ENCODE data around the gene UBN1. TPM values are rescaled to one million over a fixed set of nuclear protein-coding genes. Genes with fewer than 3 reads are reported as not detected.

Gene UBN1
- total and polyA plus RNA-seq, 10 of the 15 experiments (the other 5 are each of a cell fraction or from before 2014, with no cell fraction given): 2.1 to 32.5 (median 13.9) TPM

- no peak overlapping the region for H3K4me3 ChIP-seq
- no peaks in the 10 kb centered on the region for H4K20me1 ChIP-seq (ENCODE audit: control insufficient read depth, insufficient read depth)
- FAIRE-seq (no peak), ATAC-seq (no peak), DNase-seq (ENCODE audit: low read depth, low spot score) (no peak)
- no peak overlapping the region for H3K9ac ChIP-seq (ENCODE audit: control insufficient read depth, insufficient read depth, low read length)
- TF ChIP-seq GATAD2B (conservative IDR thresholded peaks at IDR 0.05; ENCODE audit: low read depth): no peak
- TF ChIP-seq, protein P1, sequence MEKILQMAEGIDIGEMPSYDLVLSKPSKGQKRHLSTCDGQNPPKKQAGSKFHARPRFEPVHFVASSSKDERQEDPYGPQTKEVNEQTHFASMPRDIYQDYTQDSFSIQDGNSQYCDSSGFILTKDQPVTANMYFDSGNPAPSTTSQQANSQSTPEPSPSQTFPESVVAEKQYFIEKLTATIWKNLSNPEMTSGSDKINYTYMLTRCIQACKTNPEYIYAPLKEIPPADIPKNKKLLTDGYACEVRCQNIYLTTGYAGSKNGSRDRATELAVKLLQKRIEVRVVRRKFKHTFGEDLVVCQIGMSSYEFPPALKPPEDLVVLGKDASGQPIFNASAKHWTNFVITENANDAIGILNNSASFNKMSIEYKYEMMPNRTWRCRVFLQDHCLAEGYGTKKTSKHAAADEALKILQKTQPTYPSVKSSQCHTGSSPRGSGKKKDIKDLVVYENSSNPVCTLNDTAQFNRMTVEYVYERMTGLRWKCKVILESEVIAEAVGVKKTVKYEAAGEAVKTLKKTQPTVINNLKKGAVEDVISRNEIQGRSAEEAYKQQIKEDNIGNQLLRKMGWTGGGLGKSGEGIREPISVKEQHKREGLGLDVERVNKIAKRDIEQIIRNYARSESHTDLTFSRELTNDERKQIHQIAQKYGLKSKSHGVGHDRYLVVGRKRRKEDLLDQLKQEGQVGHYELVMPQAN (conservative IDR thresholded peaks at IDR 0.05): no peak
- TF ChIP-seq LARP7 (IDR thresholded peaks at IDR 0.05): no peak
- no peak for TF ChIP-seq SREBF2 (IDR thresholded peaks at IDR 0.05; ENCODE audit: low read length)
- TF ChIP-seq HDGF (IDR thresholded peaks at IDR 0.05): no peak
- TF ChIP-seq, protein P2, sequence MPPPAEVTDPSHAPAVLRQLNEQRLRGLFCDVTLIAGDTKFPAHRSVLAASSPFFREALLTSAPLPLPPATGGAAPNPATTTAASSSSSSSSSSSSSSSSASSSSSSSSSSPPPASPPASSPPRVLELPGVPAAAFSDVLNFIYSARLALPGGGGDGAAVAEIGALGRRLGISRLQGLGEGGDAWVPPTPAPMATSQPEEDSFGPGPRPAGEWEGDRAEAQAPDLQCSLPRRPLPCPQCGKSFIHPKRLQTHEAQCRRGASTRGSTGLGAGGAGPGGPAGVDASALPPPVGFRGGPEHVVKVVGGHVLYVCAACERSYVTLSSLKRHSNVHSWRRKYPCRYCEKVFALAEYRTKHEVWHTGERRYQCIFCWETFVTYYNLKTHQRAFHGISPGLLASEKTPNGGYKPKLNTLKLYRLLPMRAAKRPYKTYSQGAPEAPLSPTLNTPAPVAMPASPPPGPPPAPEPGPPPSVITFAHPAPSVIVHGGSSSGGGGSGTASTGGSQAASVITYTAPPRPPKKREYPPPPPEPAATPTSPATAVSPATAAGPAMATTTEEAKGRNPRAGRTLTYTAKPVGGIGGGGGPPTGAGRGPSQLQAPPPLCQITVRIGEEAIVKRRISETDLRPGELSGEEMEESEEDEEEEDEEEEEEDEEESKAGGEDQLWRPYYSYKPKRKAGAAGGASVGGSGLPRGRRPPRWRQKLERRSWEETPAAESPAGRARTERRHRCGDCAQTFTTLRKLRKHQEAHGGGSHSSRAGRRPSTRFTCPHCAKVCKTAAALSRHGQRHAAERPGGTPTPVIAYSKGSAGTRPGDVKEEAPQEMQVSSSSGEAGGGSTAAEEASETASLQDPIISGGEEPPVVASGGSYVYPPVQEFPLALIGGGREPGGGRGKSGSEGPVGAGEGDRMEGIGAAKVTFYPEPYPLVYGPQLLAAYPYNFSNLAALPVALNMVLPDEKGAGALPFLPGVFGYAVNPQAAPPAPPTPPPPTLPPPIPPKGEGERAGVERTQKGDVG (CRISPR knock-in tag; IDR thresholded peaks at IDR 0.05): no peak
- no peak for TF ChIP-seq KLF5 (IDR thresholded peaks at IDR 0.05; ENCODE audit: partially characterized antibody)
- no peak for TF ChIP-seq MTA2 (IDR thresholded peaks at IDR 0.05; ENCODE audit: low read depth)
- no peak for TF ChIP-seq KDM1A (IDR thresholded peaks at IDR 0.05; ENCODE audit: borderline replicate concordance)
- TF ChIP-seq PML (IDR thresholded peaks at IDR 0.05; ENCODE audit: low read length): no peak
- no peak for TF ChIP-seq MTA3 (IDR thresholded peaks at IDR 0.05; ENCODE audit: borderline replicate concordance, low read length)
- TF ChIP-seq SPI1 (IDR thresholded peaks at IDR 0.05; ENCODE audit: borderline replicate concordance, insufficient read depth, low read depth, low read length): no peak
- no peak for TF ChIP-seq ZNF622 (IDR thresholded peaks at IDR 0.05)
- TF ChIP-seq RELB (IDR thresholded peaks at IDR 0.05; ENCODE audit: low read depth): no peak
- TF ChIP-seq ZNF217 (IDR thresholded peaks at IDR 0.05): no peak
- in situ Hi-C loops (cut with MboI): no loop called here
- no TSS peak for BruUV-seq (replicated peaks)
- ChIA-PET SMC1A (ENCODE audit: uncharacterized antibody, unreplicated experiment) (no interaction called here), CTCF (no interaction called here), POLR2A (no interaction called here), RAD21 (ENCODE audit: unreplicated experiment) (no interaction called here)
- H3K27me3 ChIP-seq (replicated peaks in 1 of 2; ENCODE audit: control insufficient read depth in 2 of 2, insufficient read depth in 2 of 2, low read length in 1 of 2): no peaks in the 10 kb centered on the region
- H3K27ac ChIP-seq (ENCODE audit: control insufficient read depth, insufficient read depth): no peak overlapping the region
- 98% methylated on average over 25 of the region's 25 CpGs for WGBS (ENCODE audit: insufficient coverage, insufficient replicate concordance, low lambda C conversion rate, missing lambda C conversion rate)
- intact Hi-C loops (cut with micrococcal nuclease; ENCODE audit: unreplicated experiment): no loop called here
- no peak overlapping the region for H2AFZ ChIP-seq (ENCODE audit: control insufficient read depth, low read depth, low read length)
- H3K4me2 ChIP-seq (ENCODE audit: control insufficient read depth, insufficient read depth): no peak overlapping the region
- no peaks in the 10 kb centered on the region for H3K9me3 ChIP-seq (replicated peaks; ENCODE audit: control insufficient read depth, insufficient read depth, low read length)
- no peaks in the 10 kb centered on the region for H3K4me1 ChIP-seq (ENCODE audit: control insufficient read depth, insufficient read depth, low read length)
- H3K36me3 ChIP-seq (ENCODE audit: control insufficient read depth in 2 of 2, insufficient read depth in 2 of 2, low read length in 1 of 2): peaks cover 4 to 16% of the 10 kb centered on the region in 2 experiments
- H3K79me2 ChIP-seq (ENCODE audit: control insufficient read depth, insufficient read depth, low read length): no peaks in the 10 kb centered on the region
Observed at GRCh38 chr16:4883501-4883900, 36.2 kb downstream of the UBN1 start.
